ENCODE results near the gene WNT1. TPM values are rescaled to one million over a fixed set of nuclear protein-coding genes. Genes with fewer than 3 reads are reported as not detected.

The WNT1 gene
- polyA plus RNA-seq, 3 donors, result 0.33 TPM; not detected in 2

GRCh38 chr12:49018261-49019119 lies 40.4 kb downstream of the WNT1 start, which contains the start of gene PRKAG1:
Gene PRKAG1, minus strand, starts transcription at chr12:49018776. Its CDS starts 36 bp downstream, at chr12:49018740.
- Histone ChIP-seq H3K9me3 (replicated peaks in 1 of 2; ENCODE audit: control insufficient read depth in 1 of 2, insufficient read depth in 1 of 2, low read length in 2 of 2) (no peaks in the 10 kb centered on the region), H3K4me2 (replicated peaks; ENCODE audit: extremely low read depth, low read length, poor library complexity, severe bottlenecking) (peak within 1 kb of the TSS; percentile 98), H3K36me3 (replicated peaks in 1 of 2; ENCODE audit: control insufficient read depth in 1 of 2, insufficient read depth in 2 of 2, low read length in 2 of 2) (peaks cover 27 to 30% of the 10 kb centered on the region in 2 donors), H4K20me1 (ENCODE audit: insufficient read depth, low read length) (peaks cover 10% of the 10 kb centered on the region), H3K4me1 (ENCODE audit: control insufficient read depth in 1 of 2, insufficient read depth in 2 of 2, low read length in 2 of 2) (peaks cover 25 to 28% of the 10 kb centered on the region in 2 donors), H2AFZ (ENCODE audit: insufficient read depth, low read depth, low read length, poor library complexity, severe bottlenecking) (peak within 1 kb of the TSS; percentile 77), H3K79me2 (ENCODE audit: insufficient read depth, low read length) (peaks cover 42% of the 10 kb centered on the region), H3K27ac (ENCODE audit: low read depth in 1 of 2, low read length in 2 of 2) (peak within 1 kb of the TSS; percentile 94 to 100), H3K4me3 (replicated peaks in 1 of 3; ENCODE audit: low read depth in 2 of 3, low read length in 3 of 3) (peak within 1 kb of the TSS; percentile 68 to 96 (median 94)), H3K9ac (ENCODE audit: insufficient read depth, low read length, poor library complexity, severe bottlenecking) (peak within 1 kb of the TSS; percentile 97), H3K27me3 (ENCODE audit: control insufficient read depth in 2 of 2, insufficient read depth in 2 of 2, low read length in 2 of 2) (no peaks in the 10 kb centered on the region)
- intact Hi-C loops (cut with micrococcal nuclease), result loop anchor here (5.0 kb wide), 1 partner anchor 39 kb away; no protein-coding TSS in a partner anchor
- WGBS (ENCODE audit: insufficient coverage), result 0% methylated on average over 39 of the region's 59 CpGs
- peaks cover 29% of the 10 kb centered on the region for H3K4me1 Mint-ChIP-seq
- peaks cover 0 to 2% (median 0%) of the 10 kb centered on the region in 7 donors for H3K9me3 Mint-ChIP-seq
- DNase-seq, result peak; percentile 97 to 99 (median 97)
- peaks cover 0 to 4% (median 0%) of the 10 kb centered on the region in 3 donors for H3K27me3 Mint-ChIP-seq (ENCODE audit: low read depth in 3 of 3)
- peak within 1 kb of the TSS; percentile 98 to 100 (median 99) for H3K27ac Mint-ChIP-seq
- peaks cover 41 to 50% of the 10 kb centered on the region in 2 donors for H3K36me3 Mint-ChIP-seq
- TF ChIP-seq CTCF (IDR thresholded peaks at IDR 0.05), result peak; percentile 60
- H3K4me3 Mint-ChIP-seq, result peak within 1 kb of the TSS; percentile 89 to 96

- WGBS (ENCODE audit: insufficient coverage), result no CpG with 5 or more reads among the region's 8 CpGs
- peaks cover 12% of the 10 kb centered on the region for H4K20me1 ChIP-seq (ENCODE audit: insufficient read depth, low read length)
- H3K4me1 Mint-ChIP-seq, result peaks cover 29% of the 10 kb centered on the region
- no peaks in the 10 kb centered on the region for H3K9me3 ChIP-seq (replicated peaks in 1 of 2; ENCODE audit: control insufficient read depth in 1 of 2, insufficient read depth in 1 of 2, low read length in 2 of 2)
- peak overlapping the region; percentile 98 to 100 (median 99) for H3K27ac Mint-ChIP-seq
- peaks cover 0 to 4% (median 0%) of the 10 kb centered on the region in 3 donors for H3K27me3 Mint-ChIP-seq (ENCODE audit: low read depth in 3 of 3)
- H3K36me3 ChIP-seq (replicated peaks in 1 of 2; ENCODE audit: control insufficient read depth in 1 of 2, insufficient read depth in 2 of 2, low read length in 2 of 2), result peaks cover 32 to 35% of the 10 kb centered on the region in 2 donors
- H3K27me3 ChIP-seq (ENCODE audit: control insufficient read depth in 2 of 2, insufficient read depth in 2 of 2, low read length in 2 of 2), result no peaks in the 10 kb centered on the region
- peak overlapping the region; percentile 41 to 96 (median 94) for H3K4me3 ChIP-seq (replicated peaks in 1 of 3; ENCODE audit: low read depth in 2 of 3, low read length in 3 of 3)
- peak overlapping the region; percentile 89 to 96 for H3K4me3 Mint-ChIP-seq
- H2AFZ ChIP-seq (ENCODE audit: insufficient read depth, low read depth, low read length, poor library complexity, severe bottlenecking), result no peak overlapping the region
- H3K27ac ChIP-seq (ENCODE audit: low read depth in 1 of 2, low read length in 2 of 2), result peak overlapping the region; percentile 94 to 100
- no peak for DNase-seq
- peaks cover 42% of the 10 kb centered on the region for H3K79me2 ChIP-seq (ENCODE audit: insufficient read depth, low read length)
- no peak for TF ChIP-seq CTCF (IDR thresholded peaks at IDR 0.05)
- H3K36me3 Mint-ChIP-seq, result peaks cover 43 to 53% of the 10 kb centered on the region in 2 donors
- peaks cover 0 to 2% (median 0%) of the 10 kb centered on the region in 7 donors for H3K9me3 Mint-ChIP-seq
- H3K9ac ChIP-seq (ENCODE audit: insufficient read depth, low read length, poor library complexity, severe bottlenecking), result peak overlapping the region; percentile 97
- intact Hi-C loops (cut with micrococcal nuclease), result loop anchor here (5.0 kb wide), 1 partner anchor 38 kb away; no protein-coding TSS in a partner anchor
- H3K4me2 ChIP-seq (replicated peaks; ENCODE audit: extremely low read depth, low read length, poor library complexity, severe bottlenecking), result peak overlapping the region; percentile 98
- H3K4me1 ChIP-seq (ENCODE audit: control insufficient read depth in 1 of 2, insufficient read depth in 2 of 2, low read length in 2 of 2), result peaks cover 25 to 28% of the 10 kb centered on the region in 2 donors
These were observed 41.0 kb downstream of the WNT1 start for GRCh38 chr12:49019120-49019430.
